Thoracic aorta (tissue), 2 donors: ENCODE results near the gene OARD1. TPM values are rescaled to one million over a fixed set of nuclear protein-coding genes. Genes with fewer than 3 reads are reported as not detected.

ENCODE experiments used
- ATAC-seq: fragments of 150-250 bp; one replicate; pipeline ENCODE4 v1.8.0; 2017; ENCODE audit warnings: low read depth; ENCODE audit not compliant: insufficient number of reproducible peaks, low FRiP score
- DNase-seq: peaks from one replicate; pipeline ENCODE4 v3.0.0-alpha.2; 2020; ENCODE audit warnings: low spot score
- H3K27ac ChIP-seq, 2 donors: fragments of 200-600 bp; sonication (generic); 1 replicate in 1 of 2; 2 replicates in 1 of 2; pipeline ENCODE4 v1.5.1; 2016; ENCODE audit warnings: mild to moderate bottlenecking in 2 of 2, moderate library complexity in 2 of 2
- H3K27me3 ChIP-seq: fragments of 200-600 bp; sonication (generic); replicated peaks from 2 replicates; pipeline ENCODE4 v1.6.0; 2016; ENCODE audit warnings: mild to moderate bottlenecking; ENCODE audit not compliant: insufficient read depth
- H3K36me3 ChIP-seq: fragments of 200-600 bp; sonication (generic); one replicate; pipeline ENCODE4 v1.5.1; 2016
- H3K4me1 ChIP-seq, 2 donors: fragments of 200-600 bp; sonication (generic); 1 replicate in 1 of 2; 2 replicates in 1 of 2; pipeline versions ENCODE4 v1.5.1 to v1.6.0; 2016; ENCODE audit warnings: low read depth in 2 of 2, mild to moderate bottlenecking in 1 of 2; ENCODE audit not compliant: control insufficient read depth in 1 of 2
- H3K4me3 ChIP-seq: fragments of 200-600 bp; sonication (generic); 2 replicates; pipeline ENCODE4 v1.5.1; 2016; ENCODE audit warnings: mild to moderate bottlenecking
- H3K9me3 ChIP-seq: fragments of 200-600 bp; sonication (generic); 2 replicates; pipeline ENCODE4 v1.5.1; 2016
- CTCF ChIP-seq: fragments of 200-600 bp; sonication (generic); IDR thresholded peaks from one replicate; pipeline ENCODE4 v1.5.1; 2019; ENCODE audit warnings: antibody characterized with exemption
- total RNA-seq, 2 donors: library from RNA; depleted of rRNA; stranded (reverse); fragments of >200 nt; gene quantifications; one replicate each; pipeline versions ENCODE4 v1.1.0 to v1.2.3, GENCODE V29; 2016

Gene OARD1
- total RNA-seq, 2 donors from 2014 or later: 3.1 to 15.0 TPM

GRCh38 chr6:41074692-41075436 is 2.7 kb upstream of the OARD1 start:
- H3K4me3 ChIP-seq: peak overlapping the region; percentile 83
- DNase-seq: no peak
- TF ChIP-seq CTCF: no peak

GRCh38 chr6:41073968-41074691 is 2.0 kb upstream of the OARD1 start:
- TF ChIP-seq CTCF: no peak
- peaks cover 15 to 36% of the 10 kb centered on the region in 2 donors for H3K4me1 ChIP-seq
- no peaks in the 10 kb centered on the region for H3K27me3 ChIP-seq
- no peaks in the 10 kb centered on the region for H3K36me3 ChIP-seq
- H3K9me3 ChIP-seq: no peaks in the 10 kb centered on the region
- H3K27ac ChIP-seq: peak overlapping the region; percentile 97
- DNase-seq (no peak), ATAC-seq (no peak)
- peak overlapping the region; percentile 83 for H3K4me3 ChIP-seq

More at GRCh38 chr6:41074692-41075436, 2.7 kb upstream of the OARD1 start:
- Histone ChIP-seq H3K4me1 (peaks cover 15 to 36% of the 10 kb centered on the region in 2 donors), H3K36me3 (no peaks in the 10 kb centered on the region), H3K27ac (peak overlapping the region; percentile 97), H3K9me3 (no peaks in the 10 kb centered on the region), H3K27me3 (no peaks in the 10 kb centered on the region)
- ATAC-seq: no peak

- DNase-seq (peak; percentile 54), ATAC-seq (peak; percentile 4)
- Histone ChIP-seq H3K36me3 (no peaks in the 10 kb centered on the region), H3K27me3 (no peaks in the 10 kb centered on the region), H3K27ac (peak overlapping the region; percentile 97), H3K4me3 (peak overlapping the region; percentile 83), H3K4me1 (peaks cover 15 to 36% of the 10 kb centered on the region in 2 donors), H3K9me3 (no peaks in the 10 kb centered on the region)
- TF ChIP-seq CTCF: peak; percentile 43
Observed at GRCh38 chr6:41073203-41073967, 1.2 kb upstream of the OARD1 start.

GRCh38 chr6:41072836-41073202 is 663 bp upstream of the OARD1 start, which contains the start of gene NFYA:
Gene NFYA (plus strand): TSS chr6:41072974. CDS start chr6:41079090, 6,116 bp downstream.
- H3K4me3 ChIP-seq: peak within 1 kb of the TSS; percentile 83
- peaks cover 15 to 36% of the 10 kb centered on the region in 2 donors for H3K4me1 ChIP-seq
- no peaks in the 10 kb centered on the region for H3K9me3 ChIP-seq
- ATAC-seq (no peak), DNase-seq (peak; percentile 97)
- H3K36me3 ChIP-seq: no peaks in the 10 kb centered on the region
- TF ChIP-seq CTCF: no peak
- peak within 1 kb of the TSS; percentile 97 to 98 for H3K27ac ChIP-seq
- no peaks in the 10 kb centered on the region for H3K27me3 ChIP-seq
